HG02642 (cell line): ENCODE results near the gene SLC26A9.
"Not testable (repeated sequence)": the region's sequence is repeated elsewhere in the genome, so short reads cannot be mapped to it uniquely, and the experiment has no call there.

Experiments used
- ATAC-seq: cut with Tn5 transposase; IDR thresholded peaks from one replicate; pipeline ENCODE4 v1.9.1; 2021; ENCODE audit warnings: mild to moderate bottlenecking; ENCODE audit not compliant: unreplicated experiment, poor library complexity

Gene SLC26A9

DNA sequence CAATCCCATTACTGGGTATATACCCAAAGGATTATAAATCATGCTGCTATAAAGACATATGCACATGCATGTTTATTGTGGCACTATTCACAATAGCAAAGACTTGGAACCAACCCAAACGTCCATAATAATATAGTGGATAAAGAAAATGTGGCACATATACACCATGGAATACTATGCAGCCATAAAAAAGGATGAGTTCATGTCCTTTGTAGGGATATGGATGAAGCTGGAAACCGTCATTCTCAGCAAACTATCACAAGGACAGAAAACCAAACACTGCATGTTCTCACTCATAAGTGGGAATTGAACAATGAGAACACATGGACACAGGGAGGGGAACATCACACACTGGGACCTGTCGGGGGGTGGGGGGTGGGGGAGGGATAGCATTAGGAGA, 38.2 kb downstream of the SLC26A9 start:
- ATAC-seq, result not testable (repeated sequence)

DNA sequence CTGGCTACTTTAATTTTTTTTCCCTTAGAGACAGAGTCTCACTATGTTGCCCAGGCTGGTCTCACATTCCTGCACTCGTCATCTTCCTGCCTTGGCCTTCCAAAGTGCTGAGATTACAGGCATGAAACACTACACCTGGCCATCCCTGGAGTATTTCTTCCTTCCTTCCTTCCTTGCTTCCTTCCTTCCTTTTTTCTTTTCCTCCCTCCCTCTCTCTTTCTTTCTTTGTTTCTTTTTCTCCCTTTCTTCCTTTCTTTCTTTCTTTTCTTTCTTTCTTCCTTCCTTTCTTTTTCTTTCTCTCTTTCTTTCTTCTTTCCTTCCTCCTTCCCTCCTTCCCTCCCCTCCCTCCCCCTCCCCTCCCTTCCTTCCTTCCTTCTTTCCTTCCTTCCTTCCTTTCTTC, 46.9 kb downstream of the SLC26A9 start:
- no peak for ATAC-seq

DNA sequence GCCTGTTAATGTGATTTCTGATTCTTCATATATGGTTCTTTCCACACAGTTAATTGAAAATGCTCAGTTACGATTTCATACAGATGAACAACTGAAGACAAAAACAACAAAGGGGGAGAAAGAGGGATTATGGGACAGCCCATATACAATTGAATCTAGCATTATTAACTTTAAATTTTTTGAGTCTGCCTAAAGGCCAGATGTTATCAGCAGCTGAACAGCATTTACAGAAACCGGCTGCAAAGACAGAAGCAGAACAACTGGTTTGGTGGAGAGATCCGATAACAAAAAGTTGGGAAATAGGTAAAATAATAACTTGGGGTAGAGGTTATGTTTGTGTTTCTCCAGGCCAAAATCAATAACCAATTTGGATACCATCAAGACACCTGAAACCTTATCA, 49.1 kb downstream of the SLC26A9 start:
- not testable (repeated sequence) for ATAC-seq

DNA sequence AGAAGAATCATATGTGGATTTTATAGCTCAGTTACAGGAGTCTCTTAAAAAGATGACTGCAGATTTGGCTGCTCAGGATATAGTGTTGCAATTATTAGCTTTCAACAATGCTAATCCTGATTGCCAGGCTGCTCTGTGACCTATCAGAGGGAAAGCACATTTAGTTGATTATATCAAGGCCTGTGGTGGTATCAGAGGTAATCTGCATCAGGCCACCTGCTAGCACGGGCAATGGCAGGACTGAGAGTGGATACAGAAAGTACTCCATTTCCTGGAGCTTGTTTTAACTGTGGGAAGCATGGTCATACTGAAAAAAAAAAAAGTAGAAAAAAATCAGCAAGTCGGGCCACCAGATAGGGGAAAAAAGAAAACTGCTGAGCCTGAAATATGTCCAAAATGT, 51.1 kb downstream of the SLC26A9 start:
- not testable (repeated sequence) for ATAC-seq

DNA sequence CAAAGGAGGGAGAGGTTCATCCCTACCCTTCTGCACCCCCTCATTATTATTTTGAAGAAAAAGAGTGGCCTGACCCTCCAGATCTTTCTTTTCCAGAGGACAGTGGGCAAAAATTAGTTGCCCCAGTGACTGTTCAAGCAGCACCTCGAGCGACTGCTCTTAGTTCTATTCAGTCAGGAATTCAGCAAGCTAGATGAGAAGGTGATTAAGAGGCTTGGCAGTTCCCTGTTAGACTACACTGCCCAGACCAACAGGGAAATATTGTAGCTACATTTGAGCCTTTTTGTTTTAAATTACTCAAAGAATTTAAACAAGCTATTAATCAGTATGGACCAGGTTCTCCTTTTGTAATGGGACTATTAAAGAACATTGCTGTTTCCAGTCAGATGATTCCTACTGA, 51.8 kb downstream of the SLC26A9 start:
- not testable (repeated sequence) for ATAC-seq

DNA sequence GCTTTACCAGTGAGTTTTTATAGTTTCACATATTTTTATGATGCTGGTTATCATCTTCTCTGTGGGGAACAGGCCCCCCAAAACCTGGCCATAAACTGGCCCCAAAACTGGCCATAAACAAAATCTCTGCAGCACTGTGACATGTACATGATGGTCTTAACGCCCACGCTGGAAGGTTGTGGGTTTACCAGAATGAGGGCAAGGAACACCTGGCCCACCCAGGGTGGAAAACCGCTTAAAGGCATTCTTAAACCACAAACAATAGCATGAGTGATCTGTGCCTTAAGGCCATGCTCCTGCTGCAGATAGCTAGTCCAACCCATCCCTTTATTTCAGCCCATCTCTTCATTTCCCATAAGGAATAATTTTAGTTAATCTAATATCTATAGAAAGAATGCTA, 52.6 kb downstream of the SLC26A9 start:
- ATAC-seq, result not testable (repeated sequence)

DNA sequence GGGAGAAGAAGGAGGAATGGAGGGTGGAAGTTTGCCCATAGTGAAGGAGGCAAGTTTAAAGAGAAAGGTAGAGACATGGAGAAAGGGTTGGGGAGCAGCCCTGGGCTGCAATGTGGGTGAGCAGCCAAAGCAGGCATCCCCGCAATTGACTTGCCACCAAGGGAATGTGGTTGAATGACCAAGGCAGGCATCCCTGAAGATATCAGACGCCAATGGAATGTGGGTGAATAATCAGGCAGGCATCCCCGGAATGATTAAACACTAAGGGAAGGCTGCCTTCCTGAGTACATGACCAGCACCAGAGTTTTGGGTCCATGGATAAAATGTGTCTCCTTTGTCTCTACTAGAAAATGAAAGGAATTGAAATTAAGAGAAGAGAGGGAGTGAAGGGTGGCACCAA, 53.5 kb downstream of the SLC26A9 start:
- not testable (repeated sequence) for ATAC-seq

DNA sequence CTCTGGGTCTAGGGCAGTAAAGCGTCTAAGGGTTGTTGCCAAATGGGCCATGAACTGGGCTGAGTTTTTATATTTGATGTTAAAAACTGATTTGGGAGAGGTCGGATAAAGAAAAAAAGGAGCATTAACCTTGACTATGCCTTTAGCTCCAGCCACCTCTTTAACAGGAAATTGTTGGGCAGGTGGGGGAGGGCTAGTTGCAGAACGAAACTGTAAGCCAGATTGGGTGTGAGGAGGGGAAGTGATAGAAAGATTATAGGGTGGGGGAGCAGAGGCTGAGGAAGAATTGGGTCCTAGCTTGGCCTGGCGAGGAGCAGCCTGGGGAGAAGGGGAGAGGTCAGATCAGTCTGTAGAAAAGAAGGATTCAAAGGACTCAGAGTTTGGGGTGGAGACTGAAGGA, 54.2 kb downstream of the SLC26A9 start:
- not testable (repeated sequence) for ATAC-seq

DNA sequence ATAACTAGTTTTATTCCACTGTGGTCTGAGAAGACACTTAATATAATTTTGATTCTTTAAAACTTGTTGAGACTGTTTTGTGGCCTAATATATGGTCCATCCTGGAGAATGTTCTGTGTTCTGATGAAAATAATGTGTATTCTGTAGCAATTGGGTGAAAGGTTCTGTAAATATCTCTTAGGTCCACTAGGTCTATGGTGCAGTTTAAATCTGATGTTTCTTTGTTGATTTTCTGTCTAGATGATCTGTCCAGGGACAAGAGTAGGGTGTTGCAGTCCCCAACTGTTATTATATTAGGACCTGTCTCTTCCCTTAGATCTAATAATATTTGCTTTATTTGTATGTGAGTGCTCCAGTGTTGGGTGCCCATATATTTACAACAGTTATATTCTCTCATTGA, 59.5 kb downstream of the SLC26A9 start:
- no peak for ATAC-seq

DNA sequence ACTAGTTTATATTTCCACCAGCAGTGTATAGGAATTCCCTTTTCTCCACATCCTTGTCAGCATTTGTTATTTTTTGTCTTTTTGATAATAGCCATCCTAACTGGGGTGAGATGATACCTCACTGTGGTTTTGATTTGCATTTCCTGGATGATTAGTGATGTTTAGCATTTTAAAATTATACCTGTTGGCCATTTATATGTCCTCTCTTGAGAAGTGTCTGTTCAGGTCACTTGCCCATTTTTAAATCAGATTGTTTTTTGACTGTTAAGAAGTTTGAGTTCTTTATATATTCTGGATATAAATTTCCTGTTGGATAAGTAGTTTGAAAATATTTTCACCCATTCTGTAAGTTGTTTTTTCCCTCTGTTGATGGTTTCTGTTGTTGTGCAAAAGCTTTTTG, 62.3 kb downstream of the SLC26A9 start:
- no peak for ATAC-seq

DNA sequence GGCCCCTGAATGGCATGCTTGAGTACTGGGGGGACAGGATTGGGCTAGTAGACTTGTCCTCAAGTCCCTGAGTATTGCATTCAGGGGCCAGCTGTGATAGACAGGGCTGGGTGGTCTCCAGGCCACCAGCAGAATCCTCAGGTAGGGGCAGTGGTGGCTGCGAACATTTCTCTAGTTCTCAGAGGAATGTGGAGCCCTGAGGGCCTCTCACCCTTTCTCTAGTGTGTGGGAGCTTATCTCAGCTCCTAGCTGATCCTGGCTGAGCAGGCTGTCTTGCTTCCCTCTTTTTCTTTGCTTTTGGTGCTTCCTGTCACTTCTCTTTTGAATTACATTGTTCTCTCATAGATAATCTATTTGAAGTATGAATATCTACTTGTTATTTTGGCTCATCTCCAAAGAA, 63.3 kb downstream of the SLC26A9 start:
- ATAC-seq, result no peak

DNA sequence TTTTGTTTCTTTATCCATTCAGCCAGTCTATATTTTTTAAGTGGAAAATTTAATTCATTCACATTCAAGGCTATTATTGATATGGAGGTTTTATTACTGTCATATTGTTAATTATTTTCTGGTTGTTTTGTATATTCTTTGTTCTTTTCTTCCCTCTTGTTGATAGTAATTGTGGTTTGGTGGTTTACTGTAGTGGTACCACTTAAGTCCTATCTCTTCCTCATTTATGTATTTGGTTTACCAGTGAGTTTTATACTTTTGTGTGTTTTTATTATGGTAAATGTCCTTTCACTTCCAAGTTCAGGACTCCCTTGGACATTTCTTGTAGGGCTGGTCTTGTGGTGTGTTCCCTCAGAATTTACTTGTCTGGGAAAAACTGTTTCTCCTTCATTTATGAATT, 65.2 kb downstream of the SLC26A9 start:
- ATAC-seq, result no peak

DNA sequence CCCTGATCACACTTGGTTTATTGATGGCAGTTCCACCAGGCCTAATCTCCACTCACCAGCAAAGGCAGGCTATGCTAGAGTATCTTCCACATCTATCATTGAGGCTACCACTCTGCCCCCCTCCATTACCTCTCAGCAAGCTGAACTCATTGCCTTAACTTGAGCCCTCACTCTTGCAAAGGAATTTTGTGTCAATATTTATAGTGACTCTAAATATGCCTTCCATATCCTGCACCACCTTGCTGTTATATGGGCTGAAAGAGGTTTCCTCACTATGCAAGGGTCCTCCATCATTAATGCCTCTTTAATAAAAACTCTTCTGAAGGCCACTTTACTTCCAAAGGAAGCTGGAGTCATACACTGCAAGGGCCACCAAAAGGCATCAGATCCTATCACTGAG, 70.1 kb downstream of the SLC26A9 start:
- not testable (repeated sequence) for ATAC-seq

DNA sequence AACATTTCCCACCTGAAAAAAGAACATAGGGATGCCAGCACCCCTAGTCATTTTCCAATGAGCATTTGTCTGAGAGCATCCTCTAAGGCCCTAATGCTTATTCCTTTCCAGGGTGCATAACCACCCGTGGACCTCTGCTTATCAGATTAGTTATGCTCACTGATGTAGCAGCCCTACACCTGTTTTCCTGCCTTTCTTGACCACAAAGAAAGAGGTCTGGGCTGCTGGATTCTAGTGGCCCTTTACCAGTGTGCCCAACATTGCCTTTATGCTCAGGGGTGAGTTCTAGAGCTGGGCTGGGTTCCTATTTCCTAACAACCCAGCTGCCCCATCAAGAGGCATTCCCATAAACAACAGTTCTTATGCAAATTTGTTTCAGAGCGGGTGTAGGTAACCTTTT, 73.0 kb downstream of the SLC26A9 start:
- no peak for ATAC-seq
